Measurements from ENCODE around the gene TMEM271. TPM values are rescaled to one million over a fixed set of nuclear protein-coding genes. Genes with fewer than 3 reads are reported as not detected.
"Not testable (repeated sequence)": the region's sequence is repeated elsewhere in the genome, so short reads cannot be mapped to it uniquely, and the experiment has no call there.

TMEM271 gene
- total RNA-seq, 1 donor from 2014 or later = 0.26 TPM

DNA sequence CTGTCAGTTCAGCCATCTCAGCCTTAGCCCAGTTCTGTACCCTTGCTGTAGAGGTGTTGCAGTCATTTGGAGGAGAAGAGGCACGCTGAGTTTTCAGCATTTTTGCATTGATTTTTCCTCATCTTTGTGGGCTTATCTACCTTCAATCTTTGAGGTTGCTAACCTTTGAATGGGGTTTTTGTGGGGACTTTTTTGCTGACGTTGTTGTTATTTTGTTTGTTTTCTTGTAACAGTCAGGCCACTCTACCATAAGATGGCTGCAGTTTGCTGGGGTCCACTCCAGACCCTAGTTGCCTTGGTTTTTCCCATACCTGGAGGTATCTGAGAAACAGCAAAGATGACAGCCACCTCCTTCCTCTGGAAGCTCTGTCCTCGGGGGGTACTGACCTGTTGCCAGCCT lies 22.8 kb upstream of the TMEM271 start:
- Mint-ChIP-seq H3K9me3 (peaks cover 6% of the 10 kb centered on the region), H3K27me3 (ENCODE audit: low read depth) (peaks cover 47% of the 10 kb centered on the region), H3K27ac (ENCODE audit: unreplicated experiment) (no peak overlapping the region), H3K4me3 (no peak overlapping the region), H3K4me1 (no peaks in the 10 kb centered on the region), H3K36me3 (ENCODE audit: low read depth) (no peaks in the 10 kb centered on the region)
- no peak for TF ChIP-seq CTCF (conservative IDR thresholded peaks at IDR 0.05)
- DNase-seq (ENCODE audit: low read depth, low spot score) = no peak

GRCh38 chr4:592825-593520 lies 16.9 kb upstream of the TMEM271 start:
- Mint-ChIP-seq H3K4me3 (no peak overlapping the region), H3K27me3 (ENCODE audit: low read depth) (peaks cover 42% of the 10 kb centered on the region), H3K36me3 (ENCODE audit: low read depth) (peaks cover 3% of the 10 kb centered on the region), H3K4me1 (peaks cover 12% of the 10 kb centered on the region), H3K9me3 (peaks cover 9% of the 10 kb centered on the region), H3K27ac (ENCODE audit: unreplicated experiment) (no peak overlapping the region)
- no peak for DNase-seq (ENCODE audit: low read depth, low spot score)
- no peak for TF ChIP-seq CTCF (conservative IDR thresholded peaks at IDR 0.05)

GRCh38 chr4:592178-592577 lies 16.1 kb upstream of the TMEM271 start:
- H3K4me3 Mint-ChIP-seq; H3K9me3 Mint-ChIP-seq; H3K36me3 Mint-ChIP-seq (ENCODE audit: low read depth); DNase-seq (ENCODE audit: low read depth, low spot score); H3K27ac Mint-ChIP-seq (ENCODE audit: unreplicated experiment): not testable (repeated sequence)
- Mint-ChIP-seq H3K27me3 (ENCODE audit: low read depth) (peaks cover 37% of the 10 kb centered on the region), H3K4me1 (peaks cover 12% of the 10 kb centered on the region)

GRCh38 chr4:590313-590841 lies 14.3 kb upstream of the TMEM271 start:
- Mint-ChIP-seq H3K4me3 (no peak overlapping the region), H3K4me1 (peaks cover 12% of the 10 kb centered on the region), H3K9me3 (peaks cover 9% of the 10 kb centered on the region), H3K27ac (ENCODE audit: unreplicated experiment) (no peak overlapping the region), H3K27me3 (ENCODE audit: low read depth) (peaks cover 25% of the 10 kb centered on the region), H3K36me3 (ENCODE audit: low read depth) (peaks cover 3% of the 10 kb centered on the region)
- TF ChIP-seq CTCF (conservative IDR thresholded peaks at IDR 0.05) = no peak
- DNase-seq (ENCODE audit: low read depth, low spot score) = no peak

DNA sequence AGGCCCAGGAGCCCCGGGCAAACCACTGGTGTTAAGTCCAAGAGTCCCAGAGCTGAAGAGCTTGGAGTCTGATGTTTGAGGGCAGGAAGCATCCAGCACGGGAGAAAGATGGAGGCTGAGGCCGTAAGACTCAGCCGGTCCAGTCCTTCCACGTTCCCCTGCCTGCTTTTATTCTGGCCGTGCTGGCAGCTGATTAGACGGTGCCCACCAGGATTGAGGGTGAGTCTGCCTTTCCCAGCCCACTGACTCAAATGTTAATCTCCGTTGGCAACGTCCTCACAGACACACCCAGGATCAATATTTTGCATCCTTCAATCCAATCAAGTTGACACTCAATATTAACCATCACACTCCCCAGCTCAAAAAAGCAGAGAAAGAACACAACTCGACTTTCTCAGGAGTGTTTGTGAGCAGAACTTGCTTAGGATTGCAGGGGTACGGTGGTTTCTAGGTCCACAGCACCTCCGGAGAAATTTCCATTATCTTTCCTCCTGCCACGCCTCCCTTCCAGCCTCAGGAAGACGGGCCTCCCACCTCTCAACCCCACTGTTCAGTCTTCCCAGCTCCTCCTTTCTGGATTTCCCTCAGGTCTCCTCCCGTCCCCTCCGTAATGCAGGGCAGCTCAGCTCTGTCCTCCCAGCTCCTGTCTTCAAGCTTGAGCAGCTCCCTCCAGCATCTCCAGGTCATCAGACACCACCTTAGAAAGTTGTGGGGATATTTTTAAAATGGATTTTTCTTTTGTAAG lies 13.3 kb upstream of the TMEM271 start:
- Mint-ChIP-seq H3K27me3 (ENCODE audit: low read depth) (peaks cover 19% of the 10 kb centered on the region), H3K4me3 (no peak overlapping the region), H3K4me1 (peaks cover 12% of the 10 kb centered on the region), H3K36me3 (ENCODE audit: low read depth) (peaks cover 3% of the 10 kb centered on the region), H3K9me3 (peaks cover 5% of the 10 kb centered on the region), H3K27ac (ENCODE audit: unreplicated experiment) (no peak overlapping the region)
- TF ChIP-seq CTCF (conservative IDR thresholded peaks at IDR 0.05) = no peak
- DNase-seq (ENCODE audit: low read depth, low spot score) = no peak
